COLO668 (cell line): ENCODE results near the gene SDK2.

Source experiments
- DNase-seq: peaks from one replicate; lab custom pipeline; 2025; ENCODE audit not compliant: unreplicated experiment; lab: John Stamatoyannopoulos, UW

Gene SDK2

GRCh38 chr17:73591296-73592078, 52.8 kb downstream of the SDK2 start:
- DNase-seq: no peak

- DNase-seq: peak; percentile 17
These were observed 54.8 kb downstream of the SDK2 start for GRCh38 chr17:73589363-73589980.

- DNase-seq: peak; percentile 29
These were observed 55.4 kb downstream of the SDK2 start for GRCh38 chr17:73588891-73589290.

- DNase-seq: no peak
These were observed 55.9 kb downstream of the SDK2 start for GRCh38 chr17:73588301-73588846.

GRCh38 chr17:73586921-73587602, 57.2 kb downstream of the SDK2 start:
- peak; percentile 55 for DNase-seq

GRCh38 chr17:73586275-73586832, 57.9 kb downstream of the SDK2 start:
- no peak for DNase-seq

GRCh38 chr17:73585583-73585982, 58.7 kb downstream of the SDK2 start:
- no peak for DNase-seq

- DNase-seq: no peak
These were observed 59.3 kb downstream of the SDK2 start for GRCh38 chr17:73584987-73585386.

GRCh38 chr17:73584049-73584448, 60.2 kb downstream of the SDK2 start:
- no peak for DNase-seq

GRCh38 chr17:73582821-73583220, 61.4 kb downstream of the SDK2 start:
- DNase-seq: no peak

GRCh38 chr17:73582359-73582758, 61.9 kb downstream of the SDK2 start:
- peak; percentile 2 for DNase-seq

GRCh38 chr17:73581379-73581778, 62.9 kb downstream of the SDK2 start:
- DNase-seq: no peak

- no peak for DNase-seq
These were observed 64.1 kb downstream of the SDK2 start for GRCh38 chr17:73580073-73580710.

GRCh38 chr17:73576556-73577098, 67.6 kb downstream of the SDK2 start:
- DNase-seq: no peak

- DNase-seq: no peak
These were observed 68.6 kb downstream of the SDK2 start for GRCh38 chr17:73575470-73576221.

- no peak for DNase-seq
These were observed 72.6 kb downstream of the SDK2 start for GRCh38 chr17:73571511-73572130.

- DNase-seq: no peak
These were observed 74.4 kb downstream of the SDK2 start for GRCh38 chr17:73569762-73570319.

- DNase-seq: no peak
These were observed 75.3 kb downstream of the SDK2 start for GRCh38 chr17:73568934-73569333.
